ENCODE measurements around the gene CLEC19A. TPM values are rescaled to one million over a fixed set of nuclear protein-coding genes. Genes with fewer than 3 reads are reported as not detected.

Gene CLEC19A
- total and polyA plus RNA-seq, 4 experiments from 2014 or later: not detected

DNA sequence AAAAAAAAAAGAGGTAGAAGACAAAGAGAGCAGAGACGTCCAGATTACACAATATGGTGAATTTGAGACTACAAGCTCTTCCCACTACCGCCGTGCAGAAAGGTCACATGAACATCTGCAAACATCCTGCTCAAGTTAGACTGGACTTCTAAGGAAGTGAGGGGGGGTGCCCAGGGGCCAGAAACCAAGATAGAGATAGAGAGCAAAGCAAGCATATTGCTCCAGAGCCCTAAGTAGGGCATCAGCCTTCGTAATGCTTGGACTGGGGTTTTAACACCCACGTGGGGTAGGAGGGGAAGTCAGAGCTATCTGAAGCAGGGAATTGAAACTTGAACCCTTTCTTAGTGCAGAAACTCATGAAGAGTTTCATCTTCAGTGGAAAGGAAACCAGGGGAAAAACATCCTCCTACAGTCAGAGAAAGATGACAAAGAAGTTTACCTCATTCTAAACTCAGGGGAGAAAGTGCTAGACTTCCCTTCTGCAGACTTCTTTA is 8.7 kb downstream of the CLEC19A start:
- no peak overlapping the region for H3K4me3 ChIP-seq (ENCODE audit: low read length in 2 of 2)
- H3K27ac ChIP-seq (ENCODE audit: low read depth, low read length): no peak overlapping the region
- ChIA-PET POLR2A (ENCODE audit: partially characterized antibody) (no interaction called here), CTCF (ENCODE audit: partially characterized antibody) (no interaction called here)
- peaks cover 3 to 6% (median 5%) of the 10 kb centered on the region in 4 donors for H3K4me1 Mint-ChIP-seq
- H3K36me3 Mint-ChIP-seq: no peaks in the 10 kb centered on the region
- H3K9me3 Mint-ChIP-seq: peaks cover 0 to 2% (median 0%) of the 10 kb centered on the region in 8 donors
- DNase-seq: no peak
- no peaks in the 10 kb centered on the region for H3K36me3 ChIP-seq (ENCODE audit: insufficient read depth, low read length)
- H3K4me1 ChIP-seq (ENCODE audit: insufficient read depth, low read length): peaks cover 4% of the 10 kb centered on the region
- H3K9me3 ChIP-seq (ENCODE audit: control insufficient read depth in 1 of 2, low read length in 2 of 2): no peaks in the 10 kb centered on the region
- H3K4me3 Mint-ChIP-seq: peak overlapping the region in 4 of 8 donors; percentile 19 to 50 (median 36)
- intact Hi-C loops (cut with micrococcal nuclease): no loop called here
- H3K27me3 ChIP-seq (ENCODE audit: insufficient read depth, low read length): no peaks in the 10 kb centered on the region
- H3K27me3 Mint-ChIP-seq: peaks cover 4 to 5% of the 10 kb centered on the region in 2 donors
- H3K27ac Mint-ChIP-seq: no peak overlapping the region

DNA sequence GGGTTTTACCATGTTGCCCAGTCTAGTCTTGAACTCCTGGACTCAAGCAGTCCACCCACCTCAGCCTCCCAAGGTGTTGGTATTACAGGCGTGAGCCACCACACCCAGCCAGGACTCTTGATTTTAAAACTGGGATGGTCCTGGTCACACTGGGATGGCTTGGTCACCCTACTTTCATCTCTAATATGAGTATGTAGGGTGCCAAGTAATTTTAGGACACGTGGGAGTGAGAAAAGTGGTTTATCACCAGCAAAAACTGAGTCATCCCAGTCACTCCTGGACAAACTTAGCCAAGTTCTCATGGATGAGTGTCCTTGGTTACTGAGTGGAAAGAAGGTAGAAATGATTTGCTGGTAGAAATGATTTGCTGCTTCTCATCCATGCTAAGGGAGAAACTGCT is 9.9 kb downstream of the CLEC19A start:
- H3K27ac ChIP-seq (ENCODE audit: low read depth, low read length): no peak overlapping the region
- Mint-ChIP-seq H3K4me1 (peaks cover 3 to 6% (median 5%) of the 10 kb centered on the region in 4 donors), H3K4me3 (no peak overlapping the region), H3K27me3 (peaks cover 4 to 6% of the 10 kb centered on the region in 2 donors), H3K27ac (no peak overlapping the region), H3K9me3 (peaks cover 0 to 2% (median 0%) of the 10 kb centered on the region in 8 donors), H3K36me3 (no peaks in the 10 kb centered on the region)
- intact Hi-C loops (cut with micrococcal nuclease): no loop called here
- ChIA-PET CTCF (ENCODE audit: partially characterized antibody) (no interaction called here), POLR2A (ENCODE audit: partially characterized antibody) (no interaction called here)
- DNase-seq: no peak
- H3K9me3 ChIP-seq (ENCODE audit: control insufficient read depth in 1 of 2, low read length in 2 of 2): no peaks in the 10 kb centered on the region
- H3K4me3 ChIP-seq (ENCODE audit: low read length in 2 of 2): no peak overlapping the region
- H3K36me3 ChIP-seq (ENCODE audit: insufficient read depth, low read length): no peaks in the 10 kb centered on the region
- H3K27me3 ChIP-seq (ENCODE audit: insufficient read depth, low read length): no peaks in the 10 kb centered on the region
- peaks cover 4% of the 10 kb centered on the region for H3K4me1 ChIP-seq (ENCODE audit: insufficient read depth, low read length)

DNA sequence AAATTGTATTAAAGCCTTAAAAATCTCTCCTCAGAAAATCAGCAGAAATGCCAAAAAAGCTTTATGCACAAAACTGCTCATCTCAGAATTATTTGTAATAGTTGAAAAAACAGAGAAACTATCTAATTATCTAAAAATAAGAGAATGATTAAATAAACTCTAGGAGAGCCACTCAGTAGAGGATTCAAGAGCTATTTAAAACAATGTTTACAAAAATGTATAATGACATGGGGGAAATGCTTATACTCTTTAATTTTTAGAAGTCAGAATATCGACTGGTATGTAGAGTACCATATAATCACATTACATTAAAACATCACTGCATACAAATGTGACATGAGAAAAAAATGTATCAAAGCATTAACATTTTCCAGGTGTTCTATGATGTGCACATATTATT is 11.9 kb downstream of the CLEC19A start:
- POLR2A ChIA-PET (ENCODE audit: partially characterized antibody): no interaction called here
- DNase-seq: no peak
- Histone ChIP-seq H3K4me3 (ENCODE audit: low read length in 2 of 2) (no peak overlapping the region), H3K36me3 (ENCODE audit: insufficient read depth, low read length) (no peaks in the 10 kb centered on the region), H3K27ac (ENCODE audit: low read depth, low read length) (no peak overlapping the region), H3K9me3 (ENCODE audit: control insufficient read depth in 1 of 2, low read length in 2 of 2) (no peaks in the 10 kb centered on the region), H3K4me1 (ENCODE audit: insufficient read depth, low read length) (peaks cover 4% of the 10 kb centered on the region), H3K27me3 (ENCODE audit: insufficient read depth, low read length) (no peaks in the 10 kb centered on the region)
- H3K9me3 Mint-ChIP-seq: peaks cover 0 to 3% (median 2%) of the 10 kb centered on the region in 8 donors
- CTCF ChIA-PET (ENCODE audit: partially characterized antibody): no interaction called here
- H3K4me1 Mint-ChIP-seq: peaks cover 3 to 6% (median 5%) of the 10 kb centered on the region in 4 donors
- H3K27me3 Mint-ChIP-seq: peaks cover 6 to 13% of the 10 kb centered on the region in 2 donors
- no peaks in the 10 kb centered on the region for H3K36me3 Mint-ChIP-seq
- no peak overlapping the region for H3K4me3 Mint-ChIP-seq
- H3K27ac Mint-ChIP-seq: no peak overlapping the region
- intact Hi-C loops (cut with micrococcal nuclease): no loop called here

- no peaks in the 10 kb centered on the region for H3K36me3 Mint-ChIP-seq
- H3K27ac Mint-ChIP-seq: no peak overlapping the region
- CTCF ChIA-PET (ENCODE audit: partially characterized antibody): no interaction called here
Measured at GRCh38 chr16:19299565-19299964, 14.0 kb downstream of the CLEC19A start.

DNA sequence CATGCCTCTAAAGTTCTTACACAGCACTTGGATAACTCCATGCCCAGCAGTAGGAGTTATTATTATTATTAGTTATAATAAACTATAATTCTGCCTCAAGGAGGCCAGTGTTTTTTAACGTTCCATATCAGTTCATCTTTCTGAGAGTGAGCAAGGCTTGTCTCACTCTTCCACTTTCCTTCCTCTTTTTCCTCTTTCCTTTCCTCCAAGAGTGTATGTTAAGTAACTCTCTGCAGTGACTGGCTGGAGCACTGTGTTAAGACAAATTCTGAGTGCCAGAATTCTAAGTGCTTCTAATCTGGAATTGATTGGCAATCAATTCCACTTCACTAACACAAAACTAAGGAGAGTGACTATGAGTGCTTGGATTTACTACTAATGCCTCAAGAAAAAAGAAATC is 16.4 kb downstream of the CLEC19A start:
- Histone ChIP-seq H3K9me3 (ENCODE audit: control insufficient read depth in 1 of 2, low read length in 2 of 2) (no peaks in the 10 kb centered on the region), H3K27me3 (ENCODE audit: insufficient read depth, low read length) (no peaks in the 10 kb centered on the region), H3K36me3 (ENCODE audit: insufficient read depth, low read length) (no peaks in the 10 kb centered on the region), H3K27ac (ENCODE audit: low read depth, low read length) (no peak overlapping the region), H3K4me1 (ENCODE audit: insufficient read depth, low read length) (no peaks in the 10 kb centered on the region), H3K4me3 (ENCODE audit: low read length in 2 of 2) (no peak overlapping the region)
- ChIA-PET POLR2A (ENCODE audit: partially characterized antibody) (no interaction called here), CTCF (ENCODE audit: partially characterized antibody) (no interaction called here)
- Mint-ChIP-seq H3K9me3 (peaks cover 0 to 3% (median 2%) of the 10 kb centered on the region in 8 donors), H3K4me1 (no peaks in the 10 kb centered on the region), H3K27me3 (peaks cover 3 to 11% of the 10 kb centered on the region in 2 donors), H3K36me3 (no peaks in the 10 kb centered on the region), H3K27ac (no peak overlapping the region), H3K4me3 (no peak overlapping the region)
- DNase-seq: no peak
- intact Hi-C loops (cut with micrococcal nuclease): no loop called here

More at GRCh38 chr16:19299565-19299964, 14.0 kb downstream of the CLEC19A start:
- Mint-ChIP-seq H3K4me1 (peaks cover 0 to 2% (median 0%) of the 10 kb centered on the region in 4 donors), H3K4me3 (no peak overlapping the region), H3K27me3 (peaks cover 3 to 9% of the 10 kb centered on the region in 2 donors), H3K9me3 (peaks cover 0 to 3% (median 2%) of the 10 kb centered on the region in 8 donors)
- Histone ChIP-seq H3K4me3 (ENCODE audit: low read length in 2 of 2) (no peak overlapping the region), H3K27me3 (ENCODE audit: insufficient read depth, low read length) (no peaks in the 10 kb centered on the region), H3K4me1 (ENCODE audit: insufficient read depth, low read length) (peaks cover 2% of the 10 kb centered on the region), H3K9me3 (ENCODE audit: control insufficient read depth in 1 of 2, low read length in 2 of 2) (no peaks in the 10 kb centered on the region), H3K36me3 (ENCODE audit: insufficient read depth, low read length) (no peaks in the 10 kb centered on the region), H3K27ac (ENCODE audit: low read depth, low read length) (no peak overlapping the region)
- intact Hi-C loops (cut with micrococcal nuclease): no loop called here
- DNase-seq: no peak
- POLR2A ChIA-PET (ENCODE audit: partially characterized antibody): no interaction called here

DNA sequence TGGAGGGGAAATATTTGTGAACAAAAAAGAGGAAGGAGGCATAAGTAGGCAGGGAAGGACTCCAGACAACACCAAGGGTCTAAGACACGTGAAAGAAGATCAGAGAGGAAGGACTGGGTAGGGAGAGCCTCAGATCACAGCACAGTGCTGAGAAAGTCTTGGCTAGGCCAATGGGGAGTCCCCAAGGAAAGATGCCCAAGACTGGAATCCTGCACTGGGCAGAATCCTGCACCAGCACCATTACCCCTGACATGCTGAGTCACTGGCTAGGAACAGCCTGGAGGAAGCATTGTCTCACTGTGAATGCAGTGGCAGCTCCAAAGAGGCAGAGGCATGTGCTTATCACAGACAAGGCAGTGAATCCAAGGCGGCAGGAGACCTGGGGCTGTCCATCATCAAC is 19.2 kb downstream of the CLEC19A start:
- H3K4me3 Mint-ChIP-seq: no peak overlapping the region
- peaks cover 0 to 15% of the 10 kb centered on the region in 2 donors for H3K27me3 Mint-ChIP-seq
- DNase-seq: no peak

GRCh38 chr16:19305443-19305842 is 19.9 kb downstream of the CLEC19A start:
- no peaks in the 10 kb centered on the region for H3K4me1 Mint-ChIP-seq
- DNase-seq: no peak
- H3K27me3 Mint-ChIP-seq: peaks cover 0 to 15% of the 10 kb centered on the region in 2 donors
- POLR2A ChIA-PET (ENCODE audit: partially characterized antibody): no interaction called here
- intact Hi-C loops (cut with micrococcal nuclease): no loop called here
- no peak overlapping the region for H3K4me3 Mint-ChIP-seq
- H3K9me3 Mint-ChIP-seq: peaks cover 0 to 3% (median 2%) of the 10 kb centered on the region in 8 donors
- CTCF ChIA-PET (ENCODE audit: partially characterized antibody): no interaction called here
- Histone ChIP-seq H3K9me3 (ENCODE audit: control insufficient read depth in 1 of 2, low read length in 2 of 2) (no peaks in the 10 kb centered on the region), H3K4me3 (ENCODE audit: low read length in 2 of 2) (no peak overlapping the region), H3K27ac (ENCODE audit: low read depth, low read length) (no peak overlapping the region), H3K4me1 (ENCODE audit: insufficient read depth, low read length) (no peaks in the 10 kb centered on the region), H3K27me3 (ENCODE audit: insufficient read depth, low read length) (no peaks in the 10 kb centered on the region), H3K36me3 (ENCODE audit: insufficient read depth, low read length) (no peaks in the 10 kb centered on the region)
- no peak overlapping the region for H3K27ac Mint-ChIP-seq
- H3K36me3 Mint-ChIP-seq: no peaks in the 10 kb centered on the region

More for the DNA sequence above, 19.2 kb downstream of the CLEC19A start:
- intact Hi-C loops (cut with micrococcal nuclease): no loop called here
- peaks cover 0 to 3% (median 2%) of the 10 kb centered on the region in 8 donors for H3K9me3 Mint-ChIP-seq
- Histone ChIP-seq H3K4me1 (ENCODE audit: insufficient read depth, low read length) (no peaks in the 10 kb centered on the region), H3K4me3 (ENCODE audit: low read length in 2 of 2) (no peak overlapping the region), H3K36me3 (ENCODE audit: insufficient read depth, low read length) (no peaks in the 10 kb centered on the region), H3K27me3 (ENCODE audit: insufficient read depth, low read length) (no peaks in the 10 kb centered on the region), H3K9me3 (ENCODE audit: control insufficient read depth in 1 of 2, low read length in 2 of 2) (no peaks in the 10 kb centered on the region), H3K27ac (ENCODE audit: low read depth, low read length) (no peak overlapping the region)
- CTCF ChIA-PET (ENCODE audit: partially characterized antibody): no interaction called here
- no peak overlapping the region for H3K27ac Mint-ChIP-seq
- no peaks in the 10 kb centered on the region for H3K4me1 Mint-ChIP-seq
- POLR2A ChIA-PET (ENCODE audit: partially characterized antibody): no interaction called here
- H3K36me3 Mint-ChIP-seq: no peaks in the 10 kb centered on the region

Data from CD4-positive, alpha-beta memory T cell (primary cell).